Activated CD8-positive, alpha-beta memory T cell treated with anti-CD3 and anti-CD28 coated beads for 48 hours (primary cell): ENCODE measurements around the gene BRSK1.

Experiments used
- DNase-seq, 3 experiments: peaks; one replicate each; pipeline ENCODE4 v3.0.0-alpha.2; 2020; ENCODE audit warnings: low read depth in 2 of 3, low spot score in 2 of 3

The BRSK1 gene

GRCh38 chr19:55352549-55353145, 68.8 kb downstream of the BRSK1 start:
- no peak for DNase-seq

- no peak for DNase-seq
These were observed 69.6 kb downstream of the BRSK1 start for GRCh38 chr19:55353356-55353802.

- peak in 1 of 3 experiments; percentile 38 for DNase-seq
These were observed 70.3 kb downstream of the BRSK1 start for GRCh38 chr19:55353803-55354697.

- DNase-seq, result no peak
These were observed 71.0 kb downstream of the BRSK1 start, which contains the start of gene COX6B2 for GRCh38 chr19:55354698-55355212. Gene COX6B2, minus strand, starts transcription at chr19:55354719. Its CDS starts 198 bp downstream, at chr19:55354521.

GRCh38 chr19:55355213-55355821, 71.5 kb downstream of the BRSK1 start:
- DNase-seq, result no peak

GRCh38 chr19:55358493-55358892, 74.7 kb downstream of the BRSK1 start:
- DNase-seq, result no peak

GRCh38 chr19:55358943-55359908, 75.4 kb downstream of the BRSK1 start:
- no peak for DNase-seq

- no peak for DNase-seq
These were observed 77.1 kb downstream of the BRSK1 start for GRCh38 chr19:55360902-55361301.
